NCI-H1417 (cell line): ENCODE results near the gene NAA60.

Experiments
- DNase-seq, 3 experiments: peaks; one replicate each; lab custom pipeline; 2025; lab: John Stamatoyannopoulos, UW

Gene NAA60

GRCh38 chr16:3510416-3510815, 66.9 kb downstream of the NAA60 start:
- DNase-seq = no peak

GRCh38 chr16:3511286-3512180, 68.1 kb downstream of the NAA60 start:
- DNase-seq = no peak

- DNase-seq = no peak
Observed at GRCh38 chr16:3513892-3514583, 70.6 kb downstream of the NAA60 start.

- no peak for DNase-seq
Observed at GRCh38 chr16:3514621-3515020, 71.1 kb downstream of the NAA60 start.

- no peak for DNase-seq
Observed at GRCh38 chr16:3515897-3516296, 72.4 kb downstream of the NAA60 start.

- peak in 1 of 3 experiments; percentile 5 for DNase-seq
Observed at GRCh38 chr16:3518292-3518985, 75.0 kb downstream of the NAA60 start.

GRCh38 chr16:3518986-3519348, 75.5 kb downstream of the NAA60 start:
- DNase-seq = no peak

- DNase-seq = no peak
Observed at GRCh38 chr16:3519581-3519980, 76.1 kb downstream of the NAA60 start.

- no peak for DNase-seq
Observed at GRCh38 chr16:3520413-3520812, 76.9 kb downstream of the NAA60 start.

GRCh38 chr16:3520841-3521240, 77.4 kb downstream of the NAA60 start:
- no peak for DNase-seq

- DNase-seq = no peak
Observed at GRCh38 chr16:3523281-3523680, 79.8 kb downstream of the NAA60 start.

- no peak for DNase-seq
Observed at GRCh38 chr16:3525951-3526350, 82.5 kb downstream of the NAA60 start.

- DNase-seq = peak in 2 of 3 experiments; percentile 10 to 90
Observed at GRCh38 chr16:3527216-3527829, 83.8 kb downstream of the NAA60 start.

GRCh38 chr16:3528406-3528805, 84.9 kb downstream of the NAA60 start:
- no peak for DNase-seq

- DNase-seq = no peak
Observed at GRCh38 chr16:3529175-3529574, 85.7 kb downstream of the NAA60 start.

GRCh38 chr16:3530371-3530914, 87.0 kb downstream of the NAA60 start:
- DNase-seq = no peak

- DNase-seq = no peak
Observed at GRCh38 chr16:3532741-3533140, 89.3 kb downstream of the NAA60 start.

- no peak for DNase-seq
Observed at GRCh38 chr16:3534126-3534525, 90.6 kb downstream of the NAA60 start.

- DNase-seq = no peak
Observed at GRCh38 chr16:3536271-3536731, 92.8 kb downstream of the NAA60 start.
